Right lobe of liver (tissue), 6 donors: ENCODE data around the gene CUL1. TPM values are rescaled to one million over a fixed set of nuclear protein-coding genes. Genes with fewer than 3 reads are reported as not detected.

Experiments used
- ATAC-seq, 4 donors: fragments of 200-7000 bp; cut with Tn5 transposase; one replicate each; pipeline ENCODE4 v1.9.1; 2020; ENCODE audit warnings: mild to moderate bottlenecking in 4 of 4, moderate library complexity in 4 of 4
- DNase-seq, 3 donors: peaks; one replicate each; pipeline ENCODE4 v3.0.0-alpha.2; 2020
- H3K27ac ChIP-seq, 3 donors: fragments of 200-600 bp; one replicate each; pipeline ENCODE4 v1.8.0; 2022
- H3K27me3 ChIP-seq, 2 donors: fragments of 200-600 bp; one replicate each; pipeline ENCODE4 v1.8.0; 2022
- H3K36me3 ChIP-seq, 4 donors: fragments of 200-600 bp; sonication (generic) in 1 of 4; one replicate each; pipeline versions ENCODE4 v1.5.1 to v1.8.0; 2017 to 2022; ENCODE audit warnings: control low read depth in 1 of 4
- H3K4me1 ChIP-seq, 4 donors: fragments of 200-600 bp; sonication (generic) in 1 of 4; one replicate each; pipeline versions ENCODE4 v1.5.1 to v1.8.0; 2017 to 2022; ENCODE audit warnings: control low read depth in 1 of 4
- H3K4me3 ChIP-seq, 3 donors: fragments of 200-600 bp; one replicate each; pipeline ENCODE4 v1.8.0; 2022
- H3K9me3 ChIP-seq, 4 donors: fragments of 200-600 bp; sonication (generic) in 1 of 4; one replicate each; pipeline versions ENCODE4 v1.5.1 to v1.8.0; 2017 to 2022; ENCODE audit warnings: control low read depth in 1 of 4
- POLR2A ChIP-seq: fragments of 450-650 bp; IDR thresholded peaks from one replicate; pipeline ENCODE4 v1.6.1; 2017; ENCODE audit warnings: antibody characterized with exemption, mild to moderate bottlenecking
- WGBS: methylation state at CpG from one replicate; pipeline ENCODE4 v1.1.6; 2018; ENCODE audit warnings: low coverage, low lambda C conversion rate; ENCODE audit not compliant: insufficient coverage; ENCODE audit errors: missing lambda C conversion rate; 5-methylcytosine and 5-hydroxymethylcytosine counted together
- intact Hi-C, 2 donors: fragments of 100-400 bp; cut with DNase I; formaldehyde crosslinking; loops; one replicate each; pipeline versions ENCODE4 v1.11.2 to v1.14.1; 2022
- small RNA-seq, 2 experiments: library from RNA; depleted of rRNA; stranded (forward); fragments of <200 nt; gene quantifications; one replicate each; pipeline ENCODE3, GENCODE V24; 2016
- total RNA-seq, 6 experiments: library from RNA; depleted of rRNA in 2 of 6; stranded (reverse); fragments of >200 nt in 2 of 6; fragmentation: NEBNext Ultra II Directional in 3 of 6; extraction: Animal tissue kit (Norgen Biotek cat#: 25700) in 3 of 6; gene quantifications; one replicate each; pipeline versions ENCODE4 v1.1.0 to v1.2.4, GENCODE V29; 2016 to 2023
- TF ChIP-seq, protein P1 (sequence below), 4 donors: fragments of 200-600 bp in 3 of 4; fragments of 450-650 bp in 1 of 4; IDR thresholded peaks; one replicate each; pipeline versions ENCODE4 v1.5.1 to v1.8.0; 2016 to 2022; ENCODE audit warnings: antibody characterized with exemption in 4 of 4, mild to moderate bottlenecking in 2 of 4
- donor health status: DM: no; HTN: yes; CAD: no.
- donor health status: DM: no; HTN: no; CAD: no.
- donor health status: DM: no; HTN: no; CAD: no.
- donor health status: DM: no; HTN: yes; CAD: no.
- donor health status: DM: no; HTN: yes; CAD: no.

CUL1 gene
- total RNA-seq, 6 experiments from 2014 or later: 22.3 to 46.3 (median 30.8) TPM

DNA sequence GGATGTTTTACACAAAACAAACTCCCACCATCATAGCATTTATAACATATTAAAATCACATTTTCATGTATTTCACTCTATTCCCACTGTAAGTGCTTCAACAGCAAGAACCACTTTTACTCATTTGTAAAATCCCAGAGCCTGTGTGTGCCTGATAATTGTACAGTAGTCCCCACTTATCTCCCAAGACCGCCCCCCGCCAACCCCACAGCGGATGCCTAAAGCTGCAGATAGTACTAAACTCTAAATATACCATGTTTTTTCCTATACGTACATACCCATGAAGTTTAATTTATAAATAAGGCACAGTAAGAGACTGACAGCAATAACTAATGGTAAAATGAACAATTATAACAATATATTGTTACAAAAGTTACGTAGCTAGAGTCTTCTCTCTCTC is 151.9 kb downstream of the CUL1 start:
- DNase-seq (no peak), ATAC-seq (no peak)
- Histone ChIP-seq H3K4me3 (no peak overlapping the region), H3K9me3 (no peaks in the 10 kb centered on the region), H3K27ac (no peak overlapping the region), H3K36me3 (no peaks in the 10 kb centered on the region), H3K4me1 (no peaks in the 10 kb centered on the region), H3K27me3 (no peaks in the 10 kb centered on the region)
- TF ChIP-seq POLR2A: no peak
- TF ChIP-seq, protein P1, sequence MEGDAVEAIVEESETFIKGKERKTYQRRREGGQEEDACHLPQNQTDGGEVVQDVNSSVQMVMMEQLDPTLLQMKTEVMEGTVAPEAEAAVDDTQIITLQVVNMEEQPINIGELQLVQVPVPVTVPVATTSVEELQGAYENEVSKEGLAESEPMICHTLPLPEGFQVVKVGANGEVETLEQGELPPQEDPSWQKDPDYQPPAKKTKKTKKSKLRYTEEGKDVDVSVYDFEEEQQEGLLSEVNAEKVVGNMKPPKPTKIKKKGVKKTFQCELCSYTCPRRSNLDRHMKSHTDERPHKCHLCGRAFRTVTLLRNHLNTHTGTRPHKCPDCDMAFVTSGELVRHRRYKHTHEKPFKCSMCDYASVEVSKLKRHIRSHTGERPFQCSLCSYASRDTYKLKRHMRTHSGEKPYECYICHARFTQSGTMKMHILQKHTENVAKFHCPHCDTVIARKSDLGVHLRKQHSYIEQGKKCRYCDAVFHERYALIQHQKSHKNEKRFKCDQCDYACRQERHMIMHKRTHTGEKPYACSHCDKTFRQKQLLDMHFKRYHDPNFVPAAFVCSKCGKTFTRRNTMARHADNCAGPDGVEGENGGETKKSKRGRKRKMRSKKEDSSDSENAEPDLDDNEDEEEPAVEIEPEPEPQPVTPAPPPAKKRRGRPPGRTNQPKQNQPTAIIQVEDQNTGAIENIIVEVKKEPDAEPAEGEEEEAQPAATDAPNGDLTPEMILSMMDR (IDR thresholded peaks at IDR 0.05): no peak
- intact Hi-C loops: no loop called here
- WGBS: 89% methylated on average over 5 of the region's 5 CpGs

Small RNAs within 50 kb of the gene (small RNA-seq; reads per million reads assigned to genes)
- gene RNU7-20P: 0 reads per million in 2 experiments

Other genes with a start within 250 kb of the CUL1 start
- gene C7orf33, start 108.1 kb upstream of the CUL1 start, total RNA-seq: not detected
- 1 to 10 TPM; 1.2 to 4.2 (median 1.9) TPM for gene EZH2, start 185.4 kb downstream of the CUL1 start, total RNA-seq